GM04503 (cell line): ENCODE results near the gene MYO5C.
"Not testable (repeated sequence)": the region's sequence is repeated elsewhere in the genome, so short reads cannot be mapped to it uniquely, and the experiment has no call there.

Source experiments
- DNase-seq: peaks from one replicate; pipeline ENCODE4 v3.0.0-alpha.2; 2012; ENCODE audit warnings: low read depth

The MYO5C gene

GRCh38 chr15:52172869-52173268 lies 122.7 kb downstream of the MYO5C start:
- DNase-seq: no peak

- DNase-seq: no peak
Observed at GRCh38 chr15:52171807-52172206, 123.8 kb downstream of the MYO5C start.

- DNase-seq: no peak
Observed at GRCh38 chr15:52171386-52171785, 124.2 kb downstream of the MYO5C start.

- not testable (repeated sequence) for DNase-seq
Observed at GRCh38 chr15:52170199-52170598, 125.4 kb downstream of the MYO5C start.

- DNase-seq: not testable (repeated sequence)
Observed at GRCh38 chr15:52165494-52166131, 130.0 kb downstream of the MYO5C start.

- DNase-seq: no peak
Observed at GRCh38 chr15:52164631-52165265, 130.9 kb downstream of the MYO5C start.

GRCh38 chr15:52163321-52164190 lies 132.0 kb downstream of the MYO5C start:
- DNase-seq: no peak

- DNase-seq: no peak
Observed at GRCh38 chr15:52162876-52163275, 132.7 kb downstream of the MYO5C start.

GRCh38 chr15:52162260-52162659 lies 133.3 kb downstream of the MYO5C start:
- no peak for DNase-seq

- DNase-seq: no peak
Observed at GRCh38 chr15:52161406-52161966, 134.1 kb downstream of the MYO5C start.

- no peak for DNase-seq
Observed at GRCh38 chr15:52159645-52160044, 136.0 kb downstream of the MYO5C start.

GRCh38 chr15:52158084-52158765 lies 137.4 kb downstream of the MYO5C start:
- DNase-seq: no peak

GRCh38 chr15:52155878-52156277 lies 139.7 kb downstream of the MYO5C start:
- DNase-seq: no peak

- DNase-seq: no peak
Observed at GRCh38 chr15:52154896-52155865, 140.4 kb downstream of the MYO5C start.

GRCh38 chr15:52153900-52154895 lies 141.4 kb downstream of the MYO5C start:
- no peak for DNase-seq

- DNase-seq: no peak
Observed at GRCh38 chr15:52151353-52151752, 144.3 kb downstream of the MYO5C start.

- DNase-seq: no peak
Observed at GRCh38 chr15:52150871-52151270, 144.7 kb downstream of the MYO5C start.

GRCh38 chr15:52150043-52150825 lies 145.4 kb downstream of the MYO5C start:
- DNase-seq: no peak

- DNase-seq: no peak
Observed at GRCh38 chr15:52148403-52148802, 147.2 kb downstream of the MYO5C start.
